GM19193 (cell line): ENCODE data around the gene DVL2.

ENCODE experiments used
- POLR2A ChIP-seq: IDR thresholded peaks from 4 replicates; pipeline ENCODE4 v1.6.1; 2011; ENCODE audit not compliant: insufficient read depth, insufficient read length; ENCODE audit errors: extremely low read depth

DVL2 gene

DNA sequence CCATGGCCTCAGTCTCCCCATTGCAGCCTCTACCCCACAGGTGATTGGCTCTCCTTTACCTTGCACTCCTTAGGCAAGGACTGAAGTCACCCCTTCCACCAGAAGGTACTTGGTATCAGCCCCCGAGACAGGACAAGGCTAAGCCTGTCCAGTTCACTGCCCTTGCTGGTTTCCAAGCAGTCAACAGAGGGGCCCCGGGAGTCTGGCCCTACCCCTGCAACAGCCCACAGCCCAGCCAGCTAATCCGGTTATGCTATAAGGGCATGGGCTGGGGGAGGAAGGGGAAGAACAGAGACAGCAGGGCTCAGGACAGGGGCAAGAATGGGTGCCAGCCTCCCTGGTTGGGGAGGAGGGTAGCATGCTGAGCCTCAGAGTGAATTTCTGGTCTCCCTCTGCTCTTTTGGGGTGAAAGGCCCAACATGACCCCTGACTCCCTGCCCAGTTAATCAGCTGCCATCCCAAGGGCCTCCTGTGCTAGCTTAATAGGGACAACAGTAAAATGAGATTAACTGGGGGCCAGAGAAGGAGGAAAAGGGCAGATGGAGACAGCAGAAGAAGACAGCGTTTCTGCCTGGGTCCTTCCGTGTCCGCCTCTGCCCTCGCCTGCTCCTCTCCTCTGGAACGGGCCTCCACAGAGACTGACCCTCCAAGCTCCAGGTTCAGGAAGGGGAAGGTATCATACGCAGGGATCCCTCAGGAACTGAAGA lies 25.4 kb downstream of the DVL2 start:
- TF ChIP-seq POLR2A = no peak

DNA sequence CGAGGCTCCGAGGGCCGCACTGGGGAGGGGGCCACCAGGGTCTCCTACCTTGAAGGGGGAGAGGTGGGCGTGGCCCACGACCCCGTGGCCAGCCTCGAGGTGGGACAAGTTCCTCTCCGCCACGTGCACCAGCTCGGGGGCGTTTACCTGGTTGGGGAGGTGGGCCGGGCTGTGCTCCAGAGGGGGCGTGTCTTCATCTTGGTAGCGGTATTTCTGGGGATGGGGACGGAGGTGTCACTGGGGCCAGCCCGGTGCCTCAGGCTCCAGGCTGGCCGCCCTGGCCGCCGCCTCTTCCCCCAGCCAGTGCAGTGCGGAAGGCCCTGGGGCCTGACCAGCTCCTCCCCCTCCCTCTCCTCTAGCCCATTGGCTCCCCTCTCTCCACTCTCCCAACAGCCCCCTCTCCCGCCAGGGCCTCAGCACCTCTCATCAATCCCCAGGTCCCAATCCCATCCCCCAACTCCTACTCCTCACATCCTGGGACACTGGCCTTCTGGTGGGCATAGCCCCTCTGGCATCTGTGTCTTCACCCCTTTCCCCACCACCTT lies 26.2 kb downstream of the DVL2 start:
- TF ChIP-seq POLR2A = no peak

DNA sequence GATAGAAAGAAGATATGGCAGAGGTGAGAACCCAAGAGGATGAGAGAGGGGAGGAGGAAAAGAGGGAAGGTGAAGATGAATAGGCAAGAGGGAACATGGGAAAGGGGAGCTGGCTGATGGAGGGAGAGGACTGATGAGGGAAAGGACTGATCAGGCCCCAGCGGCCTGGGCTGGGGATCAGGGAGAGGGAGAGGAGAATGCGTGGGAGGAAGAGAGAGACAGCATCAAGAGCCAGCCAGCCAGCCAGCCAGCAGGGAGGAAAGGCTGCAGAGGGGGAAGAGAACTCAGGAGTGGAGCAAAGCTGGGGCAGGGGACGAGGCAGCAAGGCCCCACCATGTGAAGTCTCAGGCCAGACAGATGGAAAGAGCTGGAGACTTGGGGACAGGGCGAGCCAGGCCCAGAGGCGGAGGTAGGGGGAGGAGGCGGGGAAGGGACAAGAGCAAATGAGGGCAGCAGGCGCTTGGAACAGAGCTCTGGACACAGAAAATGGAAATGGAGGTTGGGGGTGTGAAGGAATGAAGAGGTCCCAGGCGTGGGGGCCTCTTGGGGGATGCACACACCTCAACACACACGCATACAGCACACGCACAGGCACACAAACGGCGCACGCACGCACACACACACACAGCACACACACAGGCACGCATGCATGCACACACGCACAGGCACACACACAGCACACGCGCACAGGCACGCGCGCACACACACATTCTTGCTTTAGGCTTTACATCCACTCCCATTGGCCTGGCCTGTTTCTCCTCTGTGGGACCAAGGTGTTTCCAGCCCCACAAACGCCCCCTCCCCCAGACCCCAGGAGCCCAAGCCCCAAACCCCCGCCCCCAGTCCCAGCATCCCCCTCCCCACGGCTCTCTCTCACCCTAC lies 27.0 kb downstream of the DVL2 start:
- no peak for TF ChIP-seq POLR2A

DNA sequence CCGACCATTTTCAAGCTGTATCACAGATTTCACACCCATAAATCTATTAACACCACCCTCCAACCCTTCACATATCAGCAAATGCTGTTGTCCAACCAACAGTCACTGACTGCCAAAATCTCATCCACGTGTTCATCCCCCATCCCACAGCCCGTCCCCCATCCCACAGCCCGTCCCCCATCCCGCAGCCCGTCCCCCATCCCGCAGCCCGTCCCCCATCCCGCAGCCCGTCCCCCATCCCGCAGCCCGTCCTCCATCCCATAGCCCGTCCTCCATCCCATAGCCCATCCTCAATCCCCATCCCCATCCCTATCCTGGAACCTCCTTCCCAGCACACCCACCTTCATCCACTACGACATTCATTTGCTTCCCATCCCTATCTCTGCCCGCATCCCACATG lies 28.8 kb downstream of the DVL2 start:
- no peak for TF ChIP-seq POLR2A

DNA sequence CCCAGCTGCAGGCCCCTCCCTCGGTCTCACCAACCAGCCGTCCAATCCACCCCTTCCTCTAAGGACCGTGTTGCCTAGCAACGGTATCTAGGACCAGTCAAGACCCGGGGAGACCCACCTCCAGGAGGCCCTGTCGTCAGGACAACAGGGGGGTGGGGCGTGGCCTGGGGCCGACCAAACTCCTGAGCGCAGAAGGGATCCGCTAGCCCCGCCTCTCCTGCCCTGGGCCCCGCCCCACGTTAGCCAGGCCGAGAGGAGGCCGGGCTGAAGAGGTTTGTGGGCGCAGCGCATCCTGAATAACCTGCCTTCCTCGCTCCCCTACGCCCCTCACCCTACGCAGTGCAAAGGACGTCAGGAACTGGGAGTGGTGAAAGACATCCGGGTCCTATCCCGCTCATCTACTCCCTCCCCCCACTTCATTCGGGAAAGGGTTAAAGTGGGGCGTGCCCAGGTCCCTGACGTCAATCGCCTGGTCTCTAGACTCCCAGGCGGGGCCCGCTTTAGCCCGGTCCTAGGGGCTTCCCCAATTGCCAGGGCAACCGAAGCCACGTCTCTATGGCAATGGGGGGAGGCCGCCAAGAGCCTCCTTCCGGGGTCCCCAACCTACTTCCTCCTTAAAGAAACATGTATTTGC lies 29.4 kb downstream of the DVL2 start:
- peak; percentile 30 for TF ChIP-seq POLR2A

DNA sequence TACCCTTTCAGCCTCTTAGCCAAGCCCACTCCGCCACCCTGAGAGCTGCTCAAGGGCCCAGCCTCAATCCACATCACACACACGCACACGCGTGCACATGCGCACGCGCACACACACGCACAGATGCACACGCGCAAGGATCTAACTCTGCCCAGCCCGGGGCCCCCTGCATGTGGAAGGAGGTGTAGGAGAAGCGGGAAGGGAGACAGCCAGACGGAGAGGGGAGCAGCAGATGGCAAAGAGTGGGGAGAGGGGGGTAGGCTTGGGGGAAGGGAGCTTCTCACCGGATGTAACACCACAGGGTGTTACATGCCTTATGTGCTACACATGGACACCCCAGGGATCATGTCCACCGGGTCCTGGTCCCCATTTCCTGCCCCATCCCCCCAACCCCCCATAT lies 30.0 kb downstream of the DVL2 start:
- no peak for TF ChIP-seq POLR2A

DNA sequence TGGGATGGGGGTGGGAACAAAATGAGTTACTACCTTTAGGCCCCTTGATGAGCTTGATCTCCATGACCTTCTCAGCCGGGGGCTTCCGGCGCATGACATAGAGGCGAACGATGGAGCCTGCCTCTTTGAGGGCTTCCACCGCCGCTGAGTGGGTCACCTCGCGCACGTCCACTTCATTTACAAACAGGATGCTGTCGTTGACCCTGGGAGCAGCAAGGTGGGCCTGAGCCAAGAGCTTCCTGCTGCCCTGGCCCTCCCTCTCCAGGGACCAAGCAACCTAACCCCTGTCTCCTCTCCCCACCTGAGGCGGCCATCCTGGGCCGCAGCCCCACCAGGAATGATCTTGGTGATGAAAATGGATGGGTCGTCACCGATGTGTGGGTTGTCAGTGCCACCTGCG lies 30.9 kb downstream of the DVL2 start:
- TF ChIP-seq POLR2A = no peak

DNA sequence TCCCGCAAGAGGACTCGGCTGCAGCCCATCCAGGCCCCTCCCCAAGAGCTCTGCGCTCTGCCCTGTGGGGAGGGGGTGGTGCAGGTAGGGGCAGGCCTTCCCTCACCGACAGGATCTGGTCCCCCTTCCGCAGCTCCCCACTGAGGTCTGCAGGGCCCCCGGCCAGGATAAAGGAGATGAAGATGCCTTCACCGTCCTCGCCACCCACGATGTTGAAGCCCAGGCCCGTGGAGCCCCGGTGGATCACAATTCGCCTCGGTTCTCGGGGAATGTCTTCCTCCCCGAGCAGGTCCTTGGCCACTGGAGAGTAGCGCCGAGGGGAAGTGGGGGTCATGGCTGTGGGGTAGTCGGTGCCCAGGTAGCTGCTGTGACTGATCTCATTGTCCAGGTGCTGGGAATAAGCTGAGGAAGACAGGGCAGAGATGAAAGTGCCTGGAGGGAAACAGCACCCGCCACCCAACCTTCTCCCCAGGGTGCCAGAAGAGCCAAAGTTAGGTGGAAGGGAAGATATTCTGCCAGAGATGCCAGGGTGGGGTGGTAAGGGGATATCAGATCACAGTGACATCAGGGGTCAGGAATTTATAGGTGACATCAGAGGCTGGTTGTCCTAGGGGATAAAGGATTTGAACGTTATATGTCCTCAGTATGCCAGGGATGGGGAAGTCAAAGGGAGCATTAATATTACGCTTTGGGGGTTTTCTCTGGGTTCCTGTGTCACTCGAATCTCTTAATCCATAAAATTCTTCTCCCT lies 37.5 kb downstream of the DVL2 start:
- TF ChIP-seq POLR2A = no peak

DNA sequence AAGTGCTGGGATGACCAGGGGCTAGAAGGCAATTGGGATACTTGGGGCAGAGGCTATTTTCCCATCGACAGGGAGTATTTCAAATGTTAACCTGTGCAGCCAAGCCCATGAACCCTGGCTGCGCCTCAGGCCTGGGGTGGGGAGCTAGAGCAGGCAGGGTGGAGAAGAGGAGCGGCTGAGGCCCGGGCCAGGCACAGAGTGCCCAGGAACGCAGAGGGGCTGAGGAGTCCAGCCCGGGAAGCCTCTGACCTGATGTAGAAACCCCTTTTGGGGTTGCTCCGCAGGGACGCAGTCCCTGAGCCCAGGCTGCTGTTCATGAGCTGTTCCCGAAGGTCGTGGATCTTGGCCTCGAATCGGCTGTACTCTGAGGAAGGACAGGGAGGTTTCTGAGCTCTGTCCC lies 38.3 kb downstream of the DVL2 start:
- TF ChIP-seq POLR2A = no peak

DNA sequence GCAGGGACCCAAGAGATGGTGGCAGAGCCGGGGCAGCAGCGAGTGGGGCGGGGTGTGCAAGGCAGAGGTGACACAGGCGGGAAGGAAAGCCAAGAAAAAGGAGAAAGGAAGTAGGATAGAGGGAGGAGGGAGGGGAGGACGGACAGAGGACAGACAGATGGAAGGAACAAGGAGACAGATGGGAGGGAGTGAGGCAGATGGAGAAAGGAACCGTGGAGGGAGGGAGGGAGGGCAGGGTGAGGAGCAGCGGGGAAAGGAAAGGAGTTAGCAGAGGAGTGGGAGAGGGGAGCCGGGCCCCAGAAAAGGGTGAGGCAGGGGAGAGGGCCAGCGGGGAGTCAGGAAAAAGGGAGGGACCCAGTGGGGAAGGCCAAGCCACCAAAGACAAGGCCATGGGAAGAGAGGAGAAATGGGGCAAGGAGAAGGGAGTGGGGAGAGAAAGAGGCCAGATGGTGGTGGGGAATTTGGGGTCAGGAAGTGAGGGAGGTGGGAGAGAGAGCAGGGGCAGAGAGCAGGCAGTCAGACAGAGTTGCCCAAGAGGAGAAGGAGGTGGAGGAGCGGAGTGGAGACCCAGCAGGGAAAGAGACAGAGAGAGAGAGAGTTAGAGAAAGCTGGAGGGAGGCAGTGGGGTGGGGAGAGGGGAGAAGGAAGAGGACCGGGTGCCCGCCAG lies 41.9 kb downstream of the DVL2 start:
- TF ChIP-seq POLR2A = no peak

DNA sequence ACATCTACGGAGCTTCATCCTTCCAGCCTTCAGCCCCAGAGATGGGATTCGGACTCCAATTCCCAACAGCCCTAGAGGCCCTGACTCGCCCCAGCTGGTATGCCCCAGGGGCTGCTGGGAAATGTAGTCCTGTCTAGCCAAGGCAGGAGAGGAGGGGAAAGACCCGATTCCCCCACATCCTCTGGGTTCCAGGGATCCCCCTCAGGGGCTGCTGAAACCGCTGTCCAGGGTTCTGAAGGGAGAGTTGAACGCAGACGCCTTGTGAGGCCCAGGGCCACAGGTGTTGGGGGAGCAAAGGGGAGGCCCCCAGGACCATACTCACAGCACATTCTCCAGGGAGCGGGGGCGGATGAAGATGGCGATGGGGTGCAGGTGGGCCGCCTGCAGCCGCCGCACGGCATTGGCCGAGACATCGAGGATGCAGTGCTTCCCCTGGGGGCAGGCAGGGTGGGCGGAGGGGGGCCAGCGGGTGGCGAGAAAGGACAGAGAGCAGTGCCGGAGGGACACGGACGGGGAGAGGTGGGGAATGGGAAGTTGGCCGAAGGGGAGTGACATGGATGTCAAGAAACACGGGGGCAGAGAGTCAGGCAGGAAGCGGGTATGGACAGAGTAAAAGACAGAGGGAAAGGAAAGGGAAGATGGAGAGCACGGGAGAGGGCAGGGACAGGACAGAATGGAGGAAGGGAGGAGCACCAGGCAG lies 42.6 kb downstream of the DVL2 start:
- no peak for TF ChIP-seq POLR2A

DNA sequence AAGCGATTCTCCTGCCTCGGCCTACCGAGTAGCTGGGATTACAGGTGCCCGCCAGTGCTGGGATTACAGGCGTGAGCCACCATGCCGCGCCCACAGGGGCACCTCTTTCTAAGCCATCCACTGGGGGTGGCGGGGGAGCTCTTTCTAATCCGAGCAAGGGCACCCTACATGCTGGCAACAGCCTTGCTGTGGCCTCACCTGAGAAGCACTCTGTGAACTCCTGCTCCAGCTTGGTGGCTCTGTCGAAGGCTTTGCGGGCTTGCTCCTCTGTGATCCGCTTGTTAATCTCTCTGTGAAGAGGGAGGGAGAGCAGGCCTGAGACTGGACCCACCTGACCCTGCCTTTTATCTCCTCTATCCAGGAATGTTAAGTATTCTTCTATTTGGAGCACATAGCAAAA lies 43.2 kb downstream of the DVL2 start:
- TF ChIP-seq POLR2A = no peak

DNA sequence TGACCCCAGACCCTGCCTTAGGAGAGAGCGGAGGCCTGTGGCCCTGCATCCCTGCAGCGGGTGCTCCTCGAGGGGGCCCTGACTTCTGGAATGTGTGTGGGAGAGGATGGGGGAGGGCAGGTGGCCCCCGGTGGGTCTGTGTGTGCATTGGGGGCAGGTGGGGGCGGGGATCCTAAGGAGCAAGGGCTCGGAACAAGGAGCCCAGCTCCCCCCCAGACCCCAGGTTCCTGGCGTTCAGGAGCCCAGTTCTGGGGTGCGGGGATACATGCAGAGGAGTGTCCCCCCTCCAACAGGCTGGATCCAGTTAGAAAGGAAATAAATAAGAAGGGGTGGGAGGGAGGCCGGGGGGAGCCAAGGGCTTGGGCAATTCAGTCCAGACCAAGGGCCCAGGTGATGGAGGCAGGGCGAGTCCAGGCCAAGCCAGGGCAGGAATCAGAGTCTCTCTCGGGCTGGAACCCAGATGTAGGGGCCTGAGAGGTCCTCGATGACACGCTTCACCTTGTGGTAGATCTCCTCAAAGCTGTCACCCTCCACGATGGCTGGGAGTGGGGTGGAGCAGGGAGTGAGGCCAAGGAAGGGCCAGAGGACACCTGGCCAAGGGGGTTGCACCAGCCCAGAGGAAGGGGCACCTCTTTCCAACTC lies 43.9 kb downstream of the DVL2 start:
- no peak for TF ChIP-seq POLR2A
